Activated CD8-positive, alpha-beta T cell treated with anti-CD3 and anti-CD28 coated beads for 36 hours (primary cell): ENCODE measurements around the gene FAF1. TPM values are rescaled to one million over a fixed set of nuclear protein-coding genes. Genes with fewer than 3 reads are reported as not detected.

ENCODE experiments used
- ATAC-seq: fragments of 200-7000 bp; cut with Tn5 transposase; one replicate; pipeline ENCODE4 v1.10.0; 2021; ENCODE audit warnings: mild to moderate bottlenecking, moderate library complexity
- CTCF ChIA-PET: fragments of 350-600 bp; sonication (Branson Sonifier 250); formaldehyde crosslinking; loops from one replicate; lab custom pipeline; 2021; ENCODE audit warnings: antibody characterized with exemption; lab: Charles Lee
- POLR2A ChIA-PET: fragments of 350-600 bp; sonication (Branson Sonifier 250); formaldehyde crosslinking; loops from one replicate; lab custom pipeline; 2021; ENCODE audit warnings: antibody characterized with exemption; lab: Charles Lee
- DNase-seq: peaks from one replicate; pipeline ENCODE4 v3.0.0-alpha.2; 2020
- H3K27ac Mint-ChIP-seq: one replicate; pipeline ENCODE4 v1.8.0; 2021; ENCODE audit warnings: mild to moderate bottlenecking, mixed read lengths
- H3K27me3 Mint-ChIP-seq: one replicate; pipeline ENCODE4 v1.8.0; 2021; ENCODE audit warnings: mixed read lengths
- H3K36me3 Mint-ChIP-seq: one replicate; pipeline ENCODE4 v1.8.0; 2021; ENCODE audit warnings: low read depth, mixed read lengths
- H3K4me1 Mint-ChIP-seq: one replicate; pipeline ENCODE4 v1.8.0; 2021; ENCODE audit warnings: low read depth, mixed read lengths
- H3K4me3 Mint-ChIP-seq: one replicate; pipeline ENCODE4 v1.8.0; 2021; ENCODE audit warnings: mild to moderate bottlenecking, moderate library complexity, mixed read lengths
- H3K9me3 Mint-ChIP-seq: one replicate; pipeline ENCODE4 v1.8.0; 2021; ENCODE audit warnings: mixed read lengths
- intact Hi-C: fragments of 100-400 bp; cut with micrococcal nuclease; formaldehyde crosslinking; loops from one replicate; pipeline ENCODE4 v1.10.0; 2022
- total RNA-seq, 2 experiments: library from RNA; stranded (reverse); gene quantifications; one replicate each; pipeline ENCODE4 v1.2.3, GENCODE V29; 2021
- TF ChIP-seq, protein P1 (sequence below): fragments of 200-600 bp; IDR thresholded peaks from one replicate; pipeline ENCODE4 v1.8.0; 2022; ENCODE audit warnings: antibody characterized with exemption, mild to moderate bottlenecking

The FAF1 gene
- total RNA-seq, 2 experiments from 2014 or later, result 82.2 to 87.0 TPM

DNA sequence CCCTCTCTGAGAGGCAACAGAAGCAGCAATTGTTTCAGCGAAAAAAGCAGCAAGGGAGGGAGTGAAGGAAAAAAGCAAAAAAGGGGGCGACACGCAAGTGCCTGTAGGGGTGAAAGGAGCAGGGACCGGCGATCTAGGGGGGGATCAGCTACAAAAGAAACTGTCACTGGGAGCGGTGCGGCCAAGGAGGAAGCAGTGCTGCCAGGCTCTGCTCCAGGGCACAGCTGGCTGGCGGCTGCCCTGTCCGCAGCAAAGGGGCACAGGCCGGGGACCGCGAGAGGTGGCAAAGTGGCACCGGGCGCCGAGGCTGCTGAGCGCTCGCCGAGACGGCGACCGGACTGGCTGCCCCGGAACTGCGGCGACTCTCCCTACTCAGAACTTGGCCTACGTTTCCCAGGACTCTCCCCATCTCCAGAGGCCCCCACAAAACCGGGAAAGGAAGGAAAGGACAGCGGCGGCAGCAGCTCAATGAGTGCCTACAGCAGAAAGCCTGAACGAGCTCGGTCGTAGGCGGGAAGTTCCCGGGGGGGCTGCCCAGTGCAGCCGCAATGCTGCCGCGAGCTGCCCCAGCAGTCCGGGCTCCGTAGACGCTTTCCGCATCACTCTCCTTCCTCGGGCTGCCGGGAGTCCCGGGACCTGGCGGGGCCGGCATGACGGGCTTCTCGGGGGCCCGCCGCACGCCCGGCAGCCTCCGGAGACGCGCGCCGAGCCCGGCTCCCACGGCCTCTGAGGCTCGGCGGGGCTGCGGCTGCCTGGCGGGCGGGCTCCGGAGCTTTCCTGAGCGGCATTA is 8.9 kb upstream of the FAF1 start:
- Mint-ChIP-seq H3K27ac (peak overlapping the region; percentile 96), H3K4me1 (peaks cover 21% of the 10 kb centered on the region), H3K4me3 (peak overlapping the region; percentile 88), H3K27me3 (peaks cover 1% of the 10 kb centered on the region), H3K36me3 (peaks cover 5% of the 10 kb centered on the region), H3K9me3 (no peaks in the 10 kb centered on the region)
- peak; percentile 19 for ATAC-seq
- TF ChIP-seq, protein P1, sequence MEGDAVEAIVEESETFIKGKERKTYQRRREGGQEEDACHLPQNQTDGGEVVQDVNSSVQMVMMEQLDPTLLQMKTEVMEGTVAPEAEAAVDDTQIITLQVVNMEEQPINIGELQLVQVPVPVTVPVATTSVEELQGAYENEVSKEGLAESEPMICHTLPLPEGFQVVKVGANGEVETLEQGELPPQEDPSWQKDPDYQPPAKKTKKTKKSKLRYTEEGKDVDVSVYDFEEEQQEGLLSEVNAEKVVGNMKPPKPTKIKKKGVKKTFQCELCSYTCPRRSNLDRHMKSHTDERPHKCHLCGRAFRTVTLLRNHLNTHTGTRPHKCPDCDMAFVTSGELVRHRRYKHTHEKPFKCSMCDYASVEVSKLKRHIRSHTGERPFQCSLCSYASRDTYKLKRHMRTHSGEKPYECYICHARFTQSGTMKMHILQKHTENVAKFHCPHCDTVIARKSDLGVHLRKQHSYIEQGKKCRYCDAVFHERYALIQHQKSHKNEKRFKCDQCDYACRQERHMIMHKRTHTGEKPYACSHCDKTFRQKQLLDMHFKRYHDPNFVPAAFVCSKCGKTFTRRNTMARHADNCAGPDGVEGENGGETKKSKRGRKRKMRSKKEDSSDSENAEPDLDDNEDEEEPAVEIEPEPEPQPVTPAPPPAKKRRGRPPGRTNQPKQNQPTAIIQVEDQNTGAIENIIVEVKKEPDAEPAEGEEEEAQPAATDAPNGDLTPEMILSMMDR, result no peak
- peak; percentile 58 for DNase-seq
- ChIA-PET CTCF (interaction anchor here (1.0 to 3.7 kb wide), 6 partner anchors 9 to 220 kb away, joined by 3 to 26 read pairs (median 6); partner anchors contain the start of gene FAF1), POLR2A (interaction anchor here (0.6 to 4.2 kb wide), 8 partner anchors 9 to 1952 kb away, joined by 3 to 46 read pairs (median 3); partner anchors contain the start of genes ECHDC2 and FAF1)
- intact Hi-C loops, result no loop called here

DNA sequence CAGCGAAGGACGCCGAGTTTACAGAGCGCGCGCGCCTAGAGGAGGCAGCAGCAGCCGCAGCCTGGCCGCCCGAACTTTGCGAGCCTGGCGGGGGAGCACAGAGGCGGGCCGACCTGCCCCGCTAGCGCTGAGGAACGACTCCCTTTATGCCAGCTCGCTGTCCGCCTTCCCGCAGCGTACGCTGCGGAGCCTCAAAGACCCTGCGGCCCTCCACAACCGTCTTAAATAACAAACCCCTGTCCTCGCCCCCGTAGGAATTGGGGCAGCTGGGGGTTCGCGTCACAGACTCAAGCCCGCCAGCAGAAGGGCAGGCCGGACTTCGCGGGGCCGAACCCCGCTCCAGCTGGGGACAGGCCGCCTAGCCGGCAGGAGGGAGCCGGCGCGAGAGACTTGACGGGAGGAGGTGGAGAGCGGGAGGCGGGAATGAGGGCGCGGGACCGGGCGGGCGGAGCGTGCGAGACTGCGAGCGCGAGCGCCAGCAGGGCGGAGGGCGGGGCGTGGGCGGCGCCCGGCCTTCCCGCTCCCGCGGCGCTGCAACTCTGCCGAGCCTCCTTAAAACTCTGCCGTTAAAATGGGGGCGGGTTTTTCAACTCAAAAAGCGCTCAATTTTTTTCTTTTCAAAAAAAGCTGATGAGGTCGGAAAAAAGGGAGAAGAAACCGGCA is 8.2 kb upstream of the FAF1 start:
- POLR2A ChIA-PET, result interaction anchor here (0.6 to 4.2 kb wide), 5 partner anchors 8 to 1953 kb away, joined by 3 to 46 read pairs (median 5); partner anchors contain the start of genes ECHDC2 and FAF1
- H3K36me3 Mint-ChIP-seq, result peaks cover 2% of the 10 kb centered on the region
- TF ChIP-seq, protein P1, result peak; percentile 5
- CTCF ChIA-PET, result interaction anchor here (0.6 to 3.7 kb wide), 6 partner anchors 8 to 221 kb away, joined by 3 to 26 read pairs (median 6); partner anchors contain the start of gene FAF1
- H3K4me3 Mint-ChIP-seq, result peak overlapping the region; percentile 88
- H3K4me1 Mint-ChIP-seq, result peaks cover 21% of the 10 kb centered on the region
- H3K27me3 Mint-ChIP-seq, result peaks cover 1% of the 10 kb centered on the region
- DNase-seq (peak; percentile 82), ATAC-seq (peak; percentile 80)
- H3K27ac Mint-ChIP-seq, result peak overlapping the region; percentile 96
- H3K9me3 Mint-ChIP-seq, result no peaks in the 10 kb centered on the region
- intact Hi-C loops, result no loop called here

DNA sequence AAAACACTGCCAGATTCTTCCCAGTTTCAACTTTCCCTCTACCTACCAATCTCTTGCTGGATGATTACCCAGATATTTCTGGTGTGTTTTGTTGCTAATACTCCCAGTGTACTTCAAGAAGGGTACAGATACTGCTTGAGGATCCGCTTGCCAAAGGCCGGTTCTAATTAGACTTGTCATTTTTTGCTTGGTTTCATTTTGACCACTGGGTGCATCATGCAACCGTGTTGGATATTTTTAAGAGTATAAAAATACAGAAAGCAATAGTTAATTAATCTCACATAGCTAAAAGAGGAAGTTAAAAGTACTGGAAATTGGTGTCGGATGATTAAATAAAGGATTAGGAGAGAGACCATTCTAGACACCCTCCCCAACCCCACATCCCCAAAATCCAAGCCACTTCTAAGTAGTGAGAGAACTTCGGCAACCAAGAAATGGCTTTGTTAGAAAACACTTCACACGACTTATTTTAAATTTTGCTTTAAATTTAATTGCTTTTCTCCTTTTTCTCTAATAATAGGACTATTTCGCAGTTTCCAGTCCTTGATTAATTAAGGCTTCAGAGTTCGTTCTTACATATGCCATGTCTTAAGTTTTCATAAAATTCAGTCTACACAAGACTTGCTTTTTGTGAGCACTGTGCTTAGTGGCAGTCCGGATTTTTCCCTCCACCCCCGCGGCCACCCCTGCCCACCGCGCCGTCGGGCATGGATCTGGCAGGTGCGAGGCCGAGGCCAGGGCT is 7.5 kb upstream of the FAF1 start:
- CTCF ChIA-PET, result interaction anchor here (0.6 to 3.7 kb wide), 4 partner anchors 7 to 221 kb away, joined by 3 to 26 read pairs (median 11); partner anchors contain the start of gene FAF1
- no peaks in the 10 kb centered on the region for H3K9me3 Mint-ChIP-seq
- H3K36me3 Mint-ChIP-seq, result no peaks in the 10 kb centered on the region
- peaks cover 21% of the 10 kb centered on the region for H3K4me1 Mint-ChIP-seq
- ATAC-seq (no peak), DNase-seq (no peak)
- peak overlapping the region; percentile 96 for H3K27ac Mint-ChIP-seq
- TF ChIP-seq, protein P1, result peak; percentile 49
- intact Hi-C loops, result no loop called here
- peaks cover 1% of the 10 kb centered on the region for H3K27me3 Mint-ChIP-seq
- POLR2A ChIA-PET, result interaction anchor here (2.9 to 4.2 kb wide), 2 partner anchors 8 to 11 kb away, joined by 35 to 46 read pairs; partner anchors contain the start of gene FAF1
- peak overlapping the region; percentile 88 for H3K4me3 Mint-ChIP-seq

DNA sequence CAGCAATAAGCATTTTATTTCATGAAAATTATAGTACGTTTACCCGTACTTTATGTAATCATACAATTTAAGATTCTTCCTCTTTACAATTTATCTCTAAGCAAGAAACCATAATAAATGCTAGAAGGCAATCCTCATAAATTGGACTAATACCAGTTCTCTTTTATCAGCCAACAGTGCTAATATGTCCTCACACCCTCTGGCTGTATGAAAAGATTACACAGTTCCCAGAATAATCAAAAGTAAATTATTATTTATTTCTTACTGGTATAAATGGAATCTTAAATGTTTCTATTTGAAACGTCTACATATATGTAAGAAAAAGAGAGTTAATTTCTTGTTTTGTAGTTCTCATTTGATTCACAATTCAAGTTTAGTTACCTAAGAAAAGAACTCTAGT is 6.9 kb upstream of the FAF1 start:
- ChIA-PET POLR2A (interaction anchor here (2.9 kb wide), 1 partner anchor 11 kb away, joined by 35 read pairs; no protein-coding TSS in a partner anchor), CTCF (no interaction called here)
- Mint-ChIP-seq H3K4me3 (no peak overlapping the region), H3K27me3 (peaks cover 1% of the 10 kb centered on the region), H3K9me3 (no peaks in the 10 kb centered on the region), H3K36me3 (no peaks in the 10 kb centered on the region), H3K27ac (no peak overlapping the region), H3K4me1 (peaks cover 19% of the 10 kb centered on the region)
- DNase-seq (no peak), ATAC-seq (no peak)
- TF ChIP-seq, protein P1, result no peak
- intact Hi-C loops, result no loop called here
